ENCODE data around the gene SSC5D. TPM values are rescaled to one million over a fixed set of nuclear protein-coding genes. Genes with fewer than 3 reads are reported as not detected.

Gene SSC5D
- total and polyA plus RNA-seq, 9 of the 15 experiments (the other 6 are each of a cell fraction or from before 2014, with no cell fraction given): 0.04 to 0.71 (median 0.14) TPM; not detected in 2

- TF ChIP-seq CREB3 (tag; conservative IDR thresholded peaks at IDR 0.05; ENCODE audit: low read depth) (no peak), ZFP1 (CRISPR knock-in tag; IDR thresholded peaks at IDR 0.05) (no peak), ZNF717 (CRISPR knock-in tag; IDR thresholded peaks at IDR 0.05) (no peak), ADNP (tag; IDR thresholded peaks at IDR 0.05) (no peak)
Observed at GRCh38 chr19:55451965-55452748, 36.1 kb upstream of the SSC5D start (continued).

- H3K9me3 ChIP-seq (replicated peaks; ENCODE audit: control insufficient read depth, insufficient read depth, low read depth, low read length): no peaks in the 10 kb centered on the region
- intact Hi-C loops (cut with micrococcal nuclease) (loop anchor here (1.0 to 5.0 kb wide), 2 partner anchors 8 to 66 kb away; partner anchors contain the start of genes ISOC2 and RPL28), in situ Hi-C loops (cut with MboI) (no loop called here)
- BruUV-seq (replicated peaks): no TSS peak
- ATAC-seq (peak; percentile 98), DNase-seq (ENCODE audit: extremely low read depth in 1 of 4, low spot score in 3 of 4) (peak; percentile 88 to 99 (median 94)), FAIRE-seq (peak; percentile 96)
- POLR2A ChIA-PET: interaction anchor here (0.6 to 2.0 kb wide), 12 partner anchors 8 to 312 kb away, joined by 3 to 7 read pairs (median 4); partner anchors contain the start of genes FIZ1, ISOC2, UBE2S and ZNF628
- no peaks in the 10 kb centered on the region; the same call in 1 of the 2 replicates for H4K20me1 ChIP-seq (replicated peaks; ENCODE audit: control insufficient read depth, insufficient read depth, low read length)
- peaks cover 29% of the 10 kb centered on the region; the same call in 2 of the 3 replicates for H3K36me3 ChIP-seq (ENCODE audit: control insufficient read depth, insufficient read depth, low read length)
- CTCF ChIA-PET (ENCODE audit: low intra/inter-chr PET ratio): interaction anchor here (1.1 kb wide), 1 partner anchor 51 kb away, joined by 6 read pairs; no protein-coding TSS in a partner anchor
- peaks cover 0 to 70% of the 10 kb centered on the region in 2 experiments for H3K4me1 ChIP-seq (replicated peaks in 1 of 2; ENCODE audit: control insufficient read depth in 2 of 2, insufficient read depth in 2 of 2, low read length in 2 of 2)
- peaks cover 0 to 7% of the 10 kb centered on the region in 2 experiments; a peak in 4 of 5 replicates for H3K27me3 ChIP-seq (ENCODE audit: control insufficient read depth in 2 of 2, insufficient read depth in 2 of 2, low read length in 2 of 2)
- no peak overlapping the region for H3K27ac ChIP-seq (ENCODE audit: extremely low read depth, low read depth, low read length)
- peaks cover 6% of the 10 kb centered on the region; the same call in 2 of the 3 replicates for H3K79me2 ChIP-seq (ENCODE audit: control insufficient read depth, insufficient read depth, low read length)
- peak overlapping the region; percentile 53; the same call in 1 of the 2 replicates for H3K4me2 ChIP-seq (ENCODE audit: insufficient read depth, low read length)
- H3K9ac ChIP-seq (ENCODE audit: insufficient read depth in 1 of 2, low read depth in 2 of 2, low read length in 2 of 2): peak overlapping the region in 1 of 2 experiments; percentile 15; a peak in 2 of 4 replicates
- no peaks in the 10 kb centered on the region for H3K9me1 ChIP-seq (ENCODE audit: control insufficient read depth, insufficient read depth, low read length)
- no peak overlapping the region for H2AFZ ChIP-seq (ENCODE audit: low read depth, low read length)
- 1% methylated on average over 12 of the region's 34 CpGs for WGBS (ENCODE audit: insufficient coverage, low coverage, missing lambda C conversion rate)
- H3K4me3 ChIP-seq: peak overlapping the region; percentile 28
- no peak for TF ChIP-seq ZNF280A (IDR thresholded peaks at IDR 0.05; ENCODE audit: low read depth, partially characterized antibody)
- no peak for TF ChIP-seq ZBTB49 (CRISPR knock-in tag; IDR thresholded peaks at IDR 0.05; ENCODE audit: borderline replicate concordance)
- TF ChIP-seq ZFPM2 (CRISPR knock-in tag; IDR thresholded peaks at IDR 0.05): no peak
- TF ChIP-seq ZNF584 (CRISPR knock-in tag; IDR thresholded peaks at IDR 0.05; ENCODE audit: low read depth): no peak
- no peak for TF ChIP-seq NFE2 (IDR thresholded peaks at IDR 0.05; ENCODE audit: low read depth)
- no peak for TF ChIP-seq MEF2A (IDR thresholded peaks at IDR 0.05; ENCODE audit: control insufficient read depth, low read depth, low read length)
- no peak for TF ChIP-seq KAT2B (IDR thresholded peaks at IDR 0.05; ENCODE audit: low read depth, low read length)
- no peak for TF ChIP-seq KHSRP (IDR thresholded peaks at IDR 0.05)
Observed at GRCh38 chr19:55452749-55453346, 35.4 kb upstream of the SSC5D start.
